ENCODE measurements around the gene COQ10A. TPM values are rescaled to one million over a fixed set of nuclear protein-coding genes. Genes with fewer than 3 reads are reported as not detected.

COQ10A gene
- total and polyA plus RNA-seq, 2 of the 13 experiments (the other 11 are each of a cell fraction or from before 2014, with no cell fraction given) = 21.0 to 37.3 TPM

DNA sequence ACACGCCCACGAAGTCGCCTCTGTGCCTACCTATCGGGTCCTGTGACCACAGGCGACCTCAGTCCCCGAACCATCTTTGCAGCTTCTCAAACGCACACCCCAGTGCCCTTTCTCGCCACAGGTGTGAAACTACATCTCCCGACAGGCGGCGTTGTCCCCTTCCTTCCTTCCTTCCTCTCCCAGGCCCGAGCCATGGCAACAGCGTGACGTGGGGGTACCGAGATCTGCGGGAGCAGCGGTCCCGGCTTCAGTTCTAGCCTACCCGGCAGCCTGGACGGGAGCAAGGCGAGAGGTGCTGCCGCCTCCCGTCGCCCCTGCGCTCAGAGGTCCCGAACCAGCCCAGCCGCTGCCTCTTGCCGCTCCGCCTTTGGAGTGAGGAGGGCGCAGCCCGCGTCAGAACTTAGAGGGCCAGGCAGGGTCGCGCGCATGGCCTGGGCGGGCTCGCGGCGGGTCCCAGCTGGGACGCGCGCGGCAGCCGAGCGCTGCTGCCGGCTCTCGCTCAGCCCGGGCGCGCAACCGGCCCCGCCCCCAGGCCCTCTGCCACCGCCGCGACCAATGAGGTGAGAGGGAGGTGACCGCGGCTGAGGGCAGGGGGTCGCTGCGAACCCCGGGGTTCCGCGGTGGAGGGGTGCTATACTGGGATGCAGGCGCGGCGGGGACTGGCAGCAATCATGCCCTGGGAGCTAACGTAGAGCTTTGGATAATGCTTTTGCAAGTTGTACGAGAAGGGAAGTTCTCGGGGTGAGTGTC lies at the start of gene COQ10A (continued):
- TF ChIP-seq MAFG (CRISPR knock-in tag; IDR thresholded peaks at IDR 0.05) = no peak
- TF ChIP-seq UBTF (CRISPR knock-in tag; IDR thresholded peaks at IDR 0.05) = peak; percentile 92
- no peak for TF ChIP-seq ZNF326 (CRISPR knock-in tag; IDR thresholded peaks at IDR 0.05; ENCODE audit: borderline replicate concordance)
- TF ChIP-seq SCMH1 (CRISPR knock-in tag; IDR thresholded peaks at IDR 0.05; ENCODE audit: borderline replicate concordance) = no peak
- no peak for TF ChIP-seq ZNF17 (CRISPR knock-in tag; IDR thresholded peaks at IDR 0.05)
- TF ChIP-seq HOXA3 (CRISPR knock-in tag; IDR thresholded peaks at IDR 0.05) = peak; percentile 77
- TF ChIP-seq ZNF616 (CRISPR knock-in tag; IDR thresholded peaks at IDR 0.05; ENCODE audit: low read depth) = no peak
- TF ChIP-seq ONECUT2 (CRISPR knock-in tag; IDR thresholded peaks at IDR 0.05) = no peak
- TF ChIP-seq CEBPB (IDR thresholded peaks at IDR 0.05; ENCODE audit: borderline replicate concordance, low read depth, low read length) = no peak
- TF ChIP-seq ZNF501 (CRISPR knock-in tag; IDR thresholded peaks at IDR 0.05) = peak; percentile 79
- TF ChIP-seq HINFP (CRISPR knock-in tag; IDR thresholded peaks at IDR 0.05; ENCODE audit: low read depth) = peak; percentile 70; the same call in 1 of the 2 replicates
- TF ChIP-seq, protein P1, sequence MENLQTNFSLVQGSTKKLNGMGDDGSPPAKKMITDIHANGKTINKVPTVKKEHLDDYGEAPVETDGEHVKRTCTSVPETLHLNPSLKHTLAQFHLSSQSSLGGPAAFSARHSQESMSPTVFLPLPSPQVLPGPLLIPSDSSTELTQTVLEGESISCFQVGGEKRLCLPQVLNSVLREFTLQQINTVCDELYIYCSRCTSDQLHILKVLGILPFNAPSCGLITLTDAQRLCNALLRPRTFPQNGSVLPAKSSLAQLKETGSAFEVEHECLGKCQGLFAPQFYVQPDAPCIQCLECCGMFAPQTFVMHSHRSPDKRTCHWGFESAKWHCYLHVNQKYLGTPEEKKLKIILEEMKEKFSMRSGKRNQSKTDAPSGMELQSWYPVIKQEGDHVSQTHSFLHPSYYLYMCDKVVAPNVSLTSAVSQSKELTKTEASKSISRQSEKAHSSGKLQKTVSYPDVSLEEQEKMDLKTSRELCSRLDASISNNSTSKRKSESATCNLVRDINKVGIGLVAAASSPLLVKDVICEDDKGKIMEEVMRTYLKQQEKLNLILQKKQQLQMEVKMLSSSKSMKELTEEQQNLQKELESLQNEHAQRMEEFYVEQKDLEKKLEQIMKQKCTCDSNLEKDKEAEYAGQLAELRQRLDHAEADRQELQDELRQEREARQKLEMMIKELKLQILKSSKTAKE (CRISPR knock-in tag; IDR thresholded peaks at IDR 0.05; ENCODE audit: borderline replicate concordance) = no peak
- no peak for TF ChIP-seq PAX8 (CRISPR knock-in tag; IDR thresholded peaks at IDR 0.05; ENCODE audit: borderline replicate concordance)
- TF ChIP-seq ZNF577 (CRISPR knock-in tag; IDR thresholded peaks at IDR 0.05; ENCODE audit: borderline replicate concordance, low read depth) = 0 out of 2 replicates have a peak, but pooled peaks have one; percentile 55
- TF ChIP-seq, protein P2, sequence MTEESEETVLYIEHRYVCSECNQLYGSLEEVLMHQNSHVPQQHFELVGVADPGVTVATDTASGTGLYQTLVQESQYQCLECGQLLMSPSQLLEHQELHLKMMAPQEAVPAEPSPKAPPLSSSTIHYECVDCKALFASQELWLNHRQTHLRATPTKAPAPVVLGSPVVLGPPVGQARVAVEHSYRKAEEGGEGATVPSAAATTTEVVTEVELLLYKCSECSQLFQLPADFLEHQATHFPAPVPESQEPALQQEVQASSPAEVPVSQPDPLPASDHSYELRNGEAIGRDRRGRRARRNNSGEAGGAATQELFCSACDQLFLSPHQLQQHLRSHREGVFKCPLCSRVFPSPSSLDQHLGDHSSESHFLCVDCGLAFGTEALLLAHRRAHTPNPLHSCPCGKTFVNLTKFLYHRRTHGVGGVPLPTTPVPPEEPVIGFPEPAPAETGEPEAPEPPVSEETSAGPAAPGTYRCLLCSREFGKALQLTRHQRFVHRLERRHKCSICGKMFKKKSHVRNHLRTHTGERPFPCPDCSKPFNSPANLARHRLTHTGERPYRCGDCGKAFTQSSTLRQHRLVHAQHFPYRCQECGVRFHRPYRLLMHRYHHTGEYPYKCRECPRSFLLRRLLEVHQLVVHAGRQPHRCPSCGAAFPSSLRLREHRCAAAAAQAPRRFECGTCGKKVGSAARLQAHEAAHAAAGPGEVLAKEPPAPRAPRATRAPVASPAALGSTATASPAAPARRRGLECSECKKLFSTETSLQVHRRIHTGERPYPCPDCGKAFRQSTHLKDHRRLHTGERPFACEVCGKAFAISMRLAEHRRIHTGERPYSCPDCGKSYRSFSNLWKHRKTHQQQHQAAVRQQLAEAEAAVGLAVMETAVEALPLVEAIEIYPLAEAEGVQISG (CRISPR knock-in tag; IDR thresholded peaks at IDR 0.05) = peak; percentile 87
- no peak for TF ChIP-seq HNRNPH1 (optimal IDR thresholded peaks at IDR 0.05; ENCODE audit: low read depth, low read length)
- no peak for TF ChIP-seq MED13 (CRISPR knock-in tag; IDR thresholded peaks at IDR 0.05)
- TF ChIP-seq, protein P3, sequence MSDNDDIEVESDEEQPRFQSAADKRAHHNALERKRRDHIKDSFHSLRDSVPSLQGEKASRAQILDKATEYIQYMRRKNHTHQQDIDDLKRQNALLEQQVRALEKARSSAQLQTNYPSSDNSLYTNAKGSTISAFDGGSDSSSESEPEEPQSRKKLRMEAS (IDR thresholded peaks at IDR 0.05) = peak; percentile 71

All from HepG2 (cell line).